SHP77 (cell line): Measurements from ENCODE around the gene USP3.

Experiments
- DNase-seq, 2 experiments: peaks; one replicate each; lab custom pipeline; 2025; lab: John Stamatoyannopoulos, UW

USP3 gene

GRCh38 chr15:63544258-63545026 is 40.0 kb downstream of the USP3 start:
- no peak for DNase-seq

GRCh38 chr15:63545520-63545919 is 41.1 kb downstream of the USP3 start:
- no peak for DNase-seq

GRCh38 chr15:63551400-63551799 is 47.0 kb downstream of the USP3 start:
- DNase-seq: no peak

- DNase-seq: no peak
Observed at GRCh38 chr15:63553388-63553791, 49.0 kb downstream of the USP3 start.

- no peak for DNase-seq
Observed at GRCh38 chr15:63554337-63554927, 50.0 kb downstream of the USP3 start.

GRCh38 chr15:63555507-63555906 is 51.1 kb downstream of the USP3 start:
- no peak for DNase-seq

GRCh38 chr15:63556246-63556645 is 51.9 kb downstream of the USP3 start:
- no peak for DNase-seq

GRCh38 chr15:63556736-63557135 is 52.3 kb downstream of the USP3 start:
- DNase-seq: no peak

GRCh38 chr15:63559753-63560152 is 55.4 kb downstream of the USP3 start:
- no peak for DNase-seq

GRCh38 chr15:63560741-63561448 is 56.5 kb downstream of the USP3 start:
- no peak for DNase-seq

GRCh38 chr15:63564093-63564492 is 59.7 kb downstream of the USP3 start:
- no peak for DNase-seq

- no peak for DNase-seq
Observed at GRCh38 chr15:63565536-63566186, 61.3 kb downstream of the USP3 start.

- no peak for DNase-seq
Observed at GRCh38 chr15:63572749-63573464, 68.5 kb downstream of the USP3 start.

- no peak for DNase-seq
Observed at GRCh38 chr15:63573533-63573932, 69.1 kb downstream of the USP3 start.

GRCh38 chr15:63575312-63575711 is 70.9 kb downstream of the USP3 start:
- no peak for DNase-seq

- no peak for DNase-seq
Observed at GRCh38 chr15:63576441-63576840, 72.0 kb downstream of the USP3 start.

- DNase-seq: no peak
Observed at GRCh38 chr15:63582179-63582578, 77.8 kb downstream of the USP3 start.

- DNase-seq: no peak
Observed at GRCh38 chr15:63582718-63583426, 78.5 kb downstream of the USP3 start.

GRCh38 chr15:63586790-63587189 is 82.4 kb downstream of the USP3 start:
- no peak for DNase-seq

GRCh38 chr15:63587527-63587926 is 83.1 kb downstream of the USP3 start:
- no peak for DNase-seq

GRCh38 chr15:63588826-63589225 is 84.4 kb downstream of the USP3 start:
- no peak for DNase-seq
